NCI-H1694 treated with DMSO at 0.1 percent for 48 hours (cell line): ENCODE data around the gene POSTN.
"Not testable (repeated sequence)": the region's sequence is repeated elsewhere in the genome, so short reads cannot be mapped to it uniquely, and the experiment has no call there.

Experiments used
- DNase-seq: peaks from one replicate; lab custom pipeline; 2025; lab: John Stamatoyannopoulos, UW

The POSTN gene

GRCh38 chr13:37597477-37598025 is 1.0 kb downstream of the POSTN start:
- DNase-seq = no peak

GRCh38 chr13:37596805-37597204 is 1.8 kb downstream of the POSTN start:
- DNase-seq = no peak

GRCh38 chr13:37595162-37595561 is 3.4 kb downstream of the POSTN start:
- DNase-seq = no peak

GRCh38 chr13:37594550-37594949 is 4.0 kb downstream of the POSTN start:
- no peak for DNase-seq

- DNase-seq = not testable (repeated sequence)
Measured at GRCh38 chr13:37589381-37589780, 9.2 kb downstream of the POSTN start.

GRCh38 chr13:37587236-37587635 is 11.3 kb downstream of the POSTN start:
- DNase-seq = no peak

GRCh38 chr13:37586164-37586563 is 12.4 kb downstream of the POSTN start:
- DNase-seq = no peak

GRCh38 chr13:37585541-37585940 is 13.0 kb downstream of the POSTN start:
- no peak for DNase-seq

- no peak for DNase-seq
Measured at GRCh38 chr13:37576601-37577000, 22.0 kb downstream of the POSTN start.

GRCh38 chr13:37565425-37565824 is 33.1 kb downstream of the POSTN start:
- no peak for DNase-seq

GRCh38 chr13:37561031-37561430 is 37.5 kb downstream of the POSTN start:
- DNase-seq = no peak

- no peak for DNase-seq
Measured at GRCh38 chr13:37560526-37560925, 38.0 kb downstream of the POSTN start.

- DNase-seq = not testable (repeated sequence)
Measured at GRCh38 chr13:37558766-37559165, 39.8 kb downstream of the POSTN start.

GRCh38 chr13:37546087-37546486 is 52.5 kb downstream of the POSTN start:
- DNase-seq = no peak

- DNase-seq = no peak
Measured at GRCh38 chr13:37544995-37545394, 53.6 kb downstream of the POSTN start.

GRCh38 chr13:37539976-37540605 is 58.5 kb downstream of the POSTN start:
- no peak for DNase-seq

- no peak for DNase-seq
Measured at GRCh38 chr13:37539170-37539569, 59.4 kb downstream of the POSTN start.

GRCh38 chr13:37535501-37535900 is 63.1 kb downstream of the POSTN start:
- DNase-seq = no peak

- no peak for DNase-seq
Measured at GRCh38 chr13:37534676-37535075, 63.9 kb downstream of the POSTN start.

GRCh38 chr13:37534181-37534580 is 64.4 kb downstream of the POSTN start:
- DNase-seq = no peak

GRCh38 chr13:37531049-37531448 is 67.5 kb downstream of the POSTN start:
- no peak for DNase-seq

GRCh38 chr13:37529751-37530385 is 68.7 kb downstream of the POSTN start:
- DNase-seq = no peak

GRCh38 chr13:37526710-37527473 is 71.7 kb downstream of the POSTN start:
- no peak for DNase-seq
